ENCODE data around the gene TOMM40. TPM values are rescaled to one million over a fixed set of nuclear protein-coding genes. Genes with fewer than 3 reads are reported as not detected.
"Not testable (repeated sequence)": the region's sequence is repeated elsewhere in the genome, so short reads cannot be mapped to it uniquely, and the experiment has no call there.

Gene TOMM40
- total RNA-seq, 4 donors from 2014 or later, result 29.1 to 49.9 (median 41.0) TPM

- Histone ChIP-seq H3K27ac (replicated peaks in 1 of 4) (no peak overlapping the region), H3K4me3 (no peak overlapping the region), H3K9me3 (no peaks in the 10 kb centered on the region), H3K4me1 (peaks cover 5 to 35% (median 28%) of the 10 kb centered on the region in 4 donors), H3K36me3 (no peaks in the 10 kb centered on the region), H3K27me3 (peaks cover 0 to 26% (median 0%) of the 10 kb centered on the region in 4 donors)
- DNase-seq (ENCODE audit: extremely low spot score), result no peak
- WGBS, result 39% methylated on average over 6 of the region's 6 CpGs
- TF ChIP-seq POLR2AphosphoS5 (IDR thresholded peaks at IDR 0.05) (no peak), POLR2A (IDR thresholded peaks at IDR 0.05; ENCODE audit: low read depth) (no peak), EP300 (IDR thresholded peaks at IDR 0.05) (no peak)
- TF ChIP-seq, protein P1, sequence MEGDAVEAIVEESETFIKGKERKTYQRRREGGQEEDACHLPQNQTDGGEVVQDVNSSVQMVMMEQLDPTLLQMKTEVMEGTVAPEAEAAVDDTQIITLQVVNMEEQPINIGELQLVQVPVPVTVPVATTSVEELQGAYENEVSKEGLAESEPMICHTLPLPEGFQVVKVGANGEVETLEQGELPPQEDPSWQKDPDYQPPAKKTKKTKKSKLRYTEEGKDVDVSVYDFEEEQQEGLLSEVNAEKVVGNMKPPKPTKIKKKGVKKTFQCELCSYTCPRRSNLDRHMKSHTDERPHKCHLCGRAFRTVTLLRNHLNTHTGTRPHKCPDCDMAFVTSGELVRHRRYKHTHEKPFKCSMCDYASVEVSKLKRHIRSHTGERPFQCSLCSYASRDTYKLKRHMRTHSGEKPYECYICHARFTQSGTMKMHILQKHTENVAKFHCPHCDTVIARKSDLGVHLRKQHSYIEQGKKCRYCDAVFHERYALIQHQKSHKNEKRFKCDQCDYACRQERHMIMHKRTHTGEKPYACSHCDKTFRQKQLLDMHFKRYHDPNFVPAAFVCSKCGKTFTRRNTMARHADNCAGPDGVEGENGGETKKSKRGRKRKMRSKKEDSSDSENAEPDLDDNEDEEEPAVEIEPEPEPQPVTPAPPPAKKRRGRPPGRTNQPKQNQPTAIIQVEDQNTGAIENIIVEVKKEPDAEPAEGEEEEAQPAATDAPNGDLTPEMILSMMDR (IDR thresholded peaks at IDR 0.05), result no peak
- intact Hi-C loops (cut with DNase I), result no loop called here
Measured at GRCh38 chr19:44912854-44913253, 21.8 kb downstream of the TOMM40 start.

GRCh38 chr19:44913512-44914432 is 22.7 kb downstream of the TOMM40 start:
- H3K27ac ChIP-seq (replicated peaks in 1 of 4); intact Hi-C loops (cut with DNase I); DNase-seq (ENCODE audit: extremely low spot score); H3K36me3 ChIP-seq; H3K9me3 ChIP-seq: not testable (repeated sequence)
- peaks cover 0 to 19% (median 0%) of the 10 kb centered on the region in 4 donors for H3K27me3 ChIP-seq
- peak overlapping the region in 2 of 4 donors; percentile 53 to 61 for H3K4me3 ChIP-seq
- WGBS, result 66% methylated on average over 23 of the region's 23 CpGs
- peaks cover 5 to 35% (median 28%) of the 10 kb centered on the region in 4 donors for H3K4me1 ChIP-seq

- intact Hi-C loops (cut with DNase I), result not testable (repeated sequence)
Measured at GRCh38 chr19:44914433-44915206, 23.6 kb downstream of the TOMM40 start, which contains the start of gene APOC1. TSS of gene APOC1 (plus strand) at chr19:44914608. CDS start at chr19:44914892, 284 bp downstream.

GRCh38 chr19:44924243-44924725 is 33.2 kb downstream of the TOMM40 start:
- Histone ChIP-seq H3K4me1 (peaks cover 9 to 34% (median 24%) of the 10 kb centered on the region in 4 donors), H3K9me3 (no peaks in the 10 kb centered on the region), H3K27me3 (no peaks in the 10 kb centered on the region), H3K27ac (replicated peaks in 1 of 4) (peak overlapping the region in 1 of 4 donors; percentile 59), H3K4me3 (no peak overlapping the region), H3K36me3 (no peaks in the 10 kb centered on the region)
- TF ChIP-seq, protein P1 (IDR thresholded peaks at IDR 0.05), result no peak
- TF ChIP-seq POLR2A (IDR thresholded peaks at IDR 0.05; ENCODE audit: low read depth), result no peak
- TF ChIP-seq POLR2AphosphoS5 (IDR thresholded peaks at IDR 0.05), result no peak
- 77% methylated on average over 8 of the region's 8 CpGs for WGBS
- intact Hi-C loops (cut with DNase I), result no loop called here
- no peak for DNase-seq (ENCODE audit: extremely low spot score)

More at GRCh38 chr19:44914433-44915206, 23.6 kb downstream of the TOMM40 start, which contains the start of gene APOC1:
- Histone ChIP-seq H3K27ac (replicated peaks in 1 of 4) (peak within 1 kb of the TSS in 2 of 4 donors; percentile 19 to 49), H3K4me1 (peaks cover 5 to 35% (median 28%) of the 10 kb centered on the region in 4 donors), H3K27me3 (peaks cover 0 to 15% (median 0%) of the 10 kb centered on the region in 4 donors), H3K4me3 (peak within 1 kb of the TSS; percentile 53 to 61 (median 57))
- H3K36me3 ChIP-seq, H3K9me3 ChIP-seq: not testable (repeated sequence)
- DNase-seq (ENCODE audit: extremely low spot score), result peak; percentile 96
- 16% methylated on average over 22 of the region's 28 CpGs for WGBS

DNA sequence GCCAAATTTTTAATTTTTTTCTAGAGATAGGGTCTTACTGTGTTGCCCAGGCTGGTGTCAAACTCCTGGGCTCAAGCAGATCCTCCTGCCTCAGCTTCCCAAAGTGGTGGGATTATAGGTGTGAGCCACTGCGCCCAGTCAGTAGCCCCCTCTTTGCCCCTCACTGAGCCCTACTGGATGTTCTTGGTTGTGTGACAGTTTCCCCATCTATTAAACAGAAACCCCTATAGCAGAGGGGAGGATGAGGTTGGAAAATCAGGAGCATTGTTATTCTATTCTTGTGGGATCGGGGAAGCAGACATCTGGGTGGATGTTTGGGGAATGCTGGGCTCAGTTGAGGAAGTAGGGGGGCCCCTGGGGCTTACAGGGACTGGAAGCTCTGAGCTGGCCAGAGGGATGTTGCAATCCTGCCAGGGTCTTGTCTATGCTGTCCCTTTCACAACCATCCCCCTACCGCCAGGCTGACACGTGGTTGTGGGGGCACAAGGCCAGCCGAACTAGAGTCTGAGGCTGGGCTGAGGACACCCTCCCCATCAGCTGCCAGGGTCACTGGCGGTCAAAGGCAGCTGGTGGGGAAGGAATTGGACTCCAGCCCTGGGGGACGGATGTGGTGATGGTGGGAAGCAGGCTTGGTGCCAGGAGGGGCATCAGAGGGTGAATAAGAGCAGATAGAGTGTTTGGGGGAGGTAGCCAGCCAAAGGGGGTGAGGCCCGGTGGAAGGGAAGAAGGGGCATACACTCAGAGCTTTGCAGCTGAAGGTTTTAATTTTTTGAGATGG is 34.2 kb downstream of the TOMM40 start:
- Histone ChIP-seq H3K27me3 (no peaks in the 10 kb centered on the region), H3K36me3 (no peaks in the 10 kb centered on the region), H3K27ac (replicated peaks in 1 of 4) (peak overlapping the region in 2 of 4 donors; percentile 31 to 59), H3K4me3 (no peak overlapping the region), H3K4me1 (peaks cover 9 to 34% (median 24%) of the 10 kb centered on the region in 4 donors), H3K9me3 (no peaks in the 10 kb centered on the region)
- TF ChIP-seq POLR2A (IDR thresholded peaks at IDR 0.05; ENCODE audit: low read depth) (no peak), POLR2AphosphoS5 (IDR thresholded peaks at IDR 0.05) (peak; percentile 23 to 33)
- 62% methylated on average over 6 of the region's 8 CpGs for WGBS
- intact Hi-C loops (cut with DNase I), result no loop called here
- DNase-seq (ENCODE audit: extremely low spot score), result no peak

DNA sequence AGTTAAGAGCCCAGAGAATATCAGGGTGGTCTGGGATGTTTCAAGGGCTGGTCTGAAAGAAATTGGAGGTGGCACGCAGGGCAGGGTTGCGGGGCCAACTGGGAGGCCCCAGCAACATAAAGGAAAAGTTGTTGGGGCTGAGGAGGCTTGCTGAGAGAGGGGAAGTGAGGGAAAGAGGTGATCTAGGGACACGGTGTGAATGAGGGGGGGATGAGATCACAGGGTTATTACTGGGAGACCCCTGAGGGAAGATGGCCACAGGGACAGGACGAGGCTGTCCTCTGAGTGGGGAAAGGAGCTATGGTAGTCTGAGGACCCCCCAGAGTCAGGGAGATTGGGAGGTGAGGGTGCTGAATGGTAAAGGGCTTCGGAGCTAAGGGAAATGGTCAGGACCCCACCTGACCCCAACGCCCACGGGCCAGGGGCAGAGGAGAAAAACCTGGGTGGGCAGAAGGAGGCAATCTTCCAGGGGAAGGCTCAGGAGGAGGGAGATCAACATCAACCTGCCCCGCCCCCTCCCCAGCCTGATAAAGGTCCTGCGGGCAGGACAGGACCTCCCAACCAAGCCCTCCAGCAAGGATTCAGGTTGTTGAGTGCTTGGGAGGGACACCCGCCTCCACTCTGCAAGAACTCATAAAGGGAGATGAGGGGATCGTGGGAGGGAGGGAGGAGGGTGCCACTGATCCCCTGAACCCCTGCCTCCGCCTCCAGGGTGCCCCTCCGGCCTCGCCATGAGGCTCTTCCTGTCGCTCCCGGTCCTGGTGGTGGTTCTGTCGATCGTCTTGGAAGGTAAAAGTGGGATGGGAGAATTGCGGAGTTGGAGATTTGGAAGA is 35.4 kb downstream of the TOMM40 start:
- H3K9me3 ChIP-seq; H3K36me3 ChIP-seq; DNase-seq (ENCODE audit: extremely low spot score); H3K27ac ChIP-seq (replicated peaks in 1 of 4); H3K27me3 ChIP-seq; intact Hi-C loops (cut with DNase I): not testable (repeated sequence)
- Histone ChIP-seq H3K4me3 (peak overlapping the region in 3 of 4 donors; percentile 36 to 46 (median 38)), H3K4me1 (peaks cover 9 to 34% (median 24%) of the 10 kb centered on the region in 4 donors)
- WGBS, result 58% methylated on average over 18 of the region's 19 CpGs

Data from esophagus muscularis mucosa (tissue), 4 donors.